Medulla oblongata (tissue), 1 donor: ENCODE data around the gene USH2A.
"Not testable (repeated sequence)": the region's sequence is repeated elsewhere in the genome, so short reads cannot be mapped to it uniquely, and the experiment has no call there.

Source experiments
- DNase-seq: peaks from one replicate; pipeline ENCODE4 v3.0.0-alpha.2; 2015; ENCODE audit errors: extremely low spot score

USH2A gene

DNA sequence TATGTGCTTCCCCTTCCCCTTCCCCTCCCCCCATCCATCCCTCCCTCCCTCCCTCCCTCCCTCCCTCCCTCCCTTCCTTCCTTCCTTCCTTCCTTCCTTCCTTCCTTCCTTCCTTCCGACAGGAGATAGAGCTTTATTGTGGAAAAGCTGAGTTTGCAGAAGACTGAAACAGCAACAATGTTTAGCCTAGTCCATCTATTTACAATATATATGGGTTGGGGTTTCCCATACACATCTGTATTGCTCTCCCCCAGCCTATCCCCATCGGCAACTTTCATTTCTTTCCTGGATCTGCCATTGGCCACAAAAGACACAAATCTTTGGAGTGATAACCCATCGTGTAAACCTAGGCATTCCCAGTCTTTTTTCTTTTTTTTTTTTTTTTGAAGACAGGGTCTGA lies 222.3 kb downstream of the USH2A start:
- no peak for DNase-seq

GRCh38 chr1:216194721-216195120 lies 228.5 kb downstream of the USH2A start:
- DNase-seq = no peak

DNA sequence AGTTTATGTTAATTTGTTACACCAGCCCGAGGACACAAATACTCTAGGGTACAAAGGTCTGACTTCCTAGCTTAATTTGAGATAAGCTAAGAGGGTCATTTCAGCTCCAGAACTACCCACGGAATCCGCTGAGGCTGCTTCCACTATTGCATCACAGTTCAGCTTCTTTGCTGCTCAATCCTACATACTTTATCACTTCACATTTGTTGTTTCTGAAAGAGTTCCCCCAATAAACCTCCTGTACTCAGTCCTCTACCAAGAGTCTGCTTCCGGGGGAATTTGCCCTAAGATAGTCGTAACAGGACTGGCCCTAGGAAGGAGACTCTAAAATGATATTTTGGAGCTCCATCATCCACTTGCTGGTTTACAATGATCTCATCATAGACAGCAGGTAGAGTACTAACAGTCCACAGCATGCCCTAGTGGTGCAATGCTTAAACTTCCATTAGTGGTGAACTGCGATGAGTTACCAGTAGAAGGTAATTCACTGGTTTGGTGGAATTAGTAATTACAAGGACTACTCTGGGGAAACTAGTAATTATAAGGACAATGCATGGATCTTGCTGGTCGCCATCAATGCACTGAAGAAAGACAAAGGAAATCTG lies 229.3 kb downstream of the USH2A start:
- no peak for DNase-seq

GRCh38 chr1:216190438-216190837 lies 232.8 kb downstream of the USH2A start:
- no peak for DNase-seq

DNA sequence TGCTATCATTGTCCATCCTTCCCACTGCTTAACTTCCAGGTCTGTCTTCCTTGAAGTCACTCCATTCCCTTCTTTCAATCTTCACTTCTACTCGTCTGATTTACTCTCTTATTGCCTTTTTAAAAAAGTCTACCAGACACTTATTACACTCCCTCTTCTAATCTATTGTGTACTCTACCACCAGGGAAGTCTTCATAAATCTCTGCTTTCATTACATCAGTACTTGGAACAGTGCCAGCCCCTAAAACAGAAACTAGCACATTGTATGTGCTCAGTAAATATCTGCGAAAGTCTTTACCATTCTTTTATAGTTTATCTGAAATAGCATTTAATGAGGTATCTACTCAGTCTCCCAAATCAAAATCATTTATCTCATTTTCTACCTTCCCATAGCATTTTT lies 236.4 kb downstream of the USH2A start:
- DNase-seq = no peak

DNA sequence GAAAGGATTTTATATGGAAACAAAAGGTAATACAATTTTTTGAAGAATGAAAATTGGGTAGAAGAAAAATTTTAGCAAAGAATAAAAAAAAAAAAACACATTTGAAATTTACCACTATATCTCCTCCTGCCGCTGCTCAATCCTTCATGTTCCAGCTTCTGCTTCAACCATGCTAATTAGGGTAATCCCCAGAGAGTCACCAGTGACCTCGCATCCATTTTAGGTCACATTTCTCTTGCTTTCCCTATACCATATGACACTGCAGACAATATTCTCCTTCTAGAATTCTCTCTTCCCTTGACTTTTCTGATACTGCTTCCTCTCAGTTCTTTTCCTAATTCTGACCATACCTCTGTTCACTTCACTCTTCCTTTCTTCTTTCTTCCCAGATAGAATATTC lies 237.1 kb downstream of the USH2A start:
- no peak for DNase-seq

GRCh38 chr1:216184126-216184680 lies 239.0 kb downstream of the USH2A start:
- DNase-seq = no peak

GRCh38 chr1:216183454-216183853 lies 239.8 kb downstream of the USH2A start:
- DNase-seq = no peak

- no peak for DNase-seq
Measured at GRCh38 chr1:216183007-216183406, 240.2 kb downstream of the USH2A start.

- no peak for DNase-seq
Measured at GRCh38 chr1:216181590-216181989, 241.7 kb downstream of the USH2A start.

DNA sequence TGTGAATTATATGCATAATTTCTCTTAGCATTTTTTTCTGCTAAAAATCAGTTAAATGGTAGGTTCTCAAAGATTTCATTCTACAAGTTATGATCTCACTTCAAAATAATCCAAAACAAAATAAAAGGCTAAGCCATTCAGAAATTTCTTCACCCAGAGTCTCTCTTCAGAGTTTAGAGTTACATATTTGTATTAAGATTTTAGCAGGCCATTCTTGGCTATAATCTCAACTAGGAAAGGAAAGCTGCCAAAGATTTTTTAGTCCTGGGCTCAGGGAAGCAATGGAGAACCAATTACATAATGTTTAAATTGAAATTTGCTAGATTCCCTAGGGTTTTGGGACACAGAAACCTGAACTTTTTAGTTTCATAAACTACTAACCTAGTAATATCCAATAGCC lies 245.0 kb downstream of the USH2A start:
- DNase-seq = no peak

DNA sequence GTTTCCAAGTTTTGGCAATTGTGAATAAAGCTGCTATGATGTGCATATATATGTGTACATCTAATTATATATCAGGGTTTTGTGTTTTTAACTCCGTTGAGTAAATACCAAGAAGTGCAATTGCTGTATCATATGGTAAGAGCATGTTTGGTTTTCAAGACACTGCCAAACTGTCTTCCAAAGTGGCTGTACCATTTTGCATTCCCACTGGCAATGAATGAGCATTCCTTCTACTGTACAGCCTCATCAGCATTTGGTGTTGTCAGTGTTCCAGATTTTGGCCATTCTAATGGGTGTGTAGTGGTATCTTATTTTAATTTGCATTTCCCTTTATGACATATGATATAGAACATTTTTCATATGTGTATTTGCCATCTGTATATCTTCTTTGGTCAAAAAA lies 246.3 kb downstream of the USH2A start:
- DNase-seq = no peak

DNA sequence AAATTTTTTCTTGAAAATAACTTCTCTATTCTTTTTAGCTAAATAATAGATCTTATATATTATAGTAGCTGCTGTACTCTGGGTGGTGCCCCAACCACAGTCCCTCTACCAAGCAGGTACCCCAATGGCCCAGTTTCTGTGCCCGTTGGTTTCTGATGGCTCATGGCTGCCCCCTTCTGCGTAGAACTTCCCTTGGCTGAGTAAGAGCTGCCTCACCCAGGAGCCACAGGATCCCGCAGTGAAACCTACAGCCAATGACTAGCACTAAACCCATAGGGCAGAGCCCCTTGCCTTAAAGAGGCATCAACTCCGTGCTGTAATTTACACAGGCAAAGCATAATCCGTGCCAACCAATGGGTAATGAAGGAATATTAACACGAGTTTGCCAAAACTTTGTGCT lies 247.5 kb downstream of the USH2A start:
- DNase-seq = no peak

DNA sequence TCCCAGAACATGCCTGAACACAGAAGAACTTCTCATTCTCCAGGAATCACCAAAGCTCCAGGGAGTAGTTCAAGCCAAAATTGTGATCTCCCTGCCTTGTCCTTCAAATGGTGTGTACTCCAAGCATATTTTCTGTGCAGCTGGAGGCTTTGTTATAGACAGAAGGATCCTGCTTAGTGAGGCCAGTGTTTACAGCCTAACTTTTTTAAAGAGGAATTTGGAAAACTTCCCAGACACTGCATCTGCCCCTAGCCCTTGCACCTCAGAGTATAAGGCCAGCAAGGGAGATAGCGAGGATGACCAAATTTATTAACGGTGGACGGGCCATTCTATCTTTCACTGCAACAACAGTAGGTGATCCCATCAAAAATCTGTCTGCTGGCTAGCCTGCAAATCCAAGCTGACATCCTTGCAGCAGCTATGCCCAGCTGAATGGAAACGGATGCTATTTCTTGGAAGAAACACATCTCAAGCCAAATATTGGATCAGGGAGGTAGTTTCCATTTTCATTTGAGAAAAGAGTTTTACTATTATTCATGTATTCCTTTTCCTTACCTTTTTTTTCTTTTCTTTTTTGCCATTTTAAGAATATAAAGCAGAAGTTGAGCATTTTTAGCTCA lies 249.8 kb downstream of the USH2A start:
- no peak for DNase-seq

DNA sequence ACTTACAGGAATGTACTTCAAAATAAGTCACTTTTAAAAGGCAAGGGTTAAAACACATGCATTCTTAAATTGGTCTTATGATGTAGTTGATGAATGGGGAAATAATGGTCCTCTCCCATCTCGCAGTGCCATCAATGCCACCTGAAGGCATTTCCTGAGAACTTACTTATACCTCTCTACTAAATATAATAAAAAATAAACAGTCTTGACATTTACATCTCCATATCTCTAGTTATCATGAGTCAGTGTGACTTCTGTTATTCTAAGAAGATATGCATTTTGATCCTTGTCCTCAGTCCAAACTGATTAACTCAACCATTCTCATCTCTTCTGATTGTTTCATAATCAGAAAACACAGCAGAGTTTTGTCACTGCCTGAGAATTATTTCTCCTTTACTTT lies 253.9 kb downstream of the USH2A start:
- DNase-seq = no peak

- DNase-seq = no peak
Measured at GRCh38 chr1:216168546-216168945, 254.7 kb downstream of the USH2A start.

DNA sequence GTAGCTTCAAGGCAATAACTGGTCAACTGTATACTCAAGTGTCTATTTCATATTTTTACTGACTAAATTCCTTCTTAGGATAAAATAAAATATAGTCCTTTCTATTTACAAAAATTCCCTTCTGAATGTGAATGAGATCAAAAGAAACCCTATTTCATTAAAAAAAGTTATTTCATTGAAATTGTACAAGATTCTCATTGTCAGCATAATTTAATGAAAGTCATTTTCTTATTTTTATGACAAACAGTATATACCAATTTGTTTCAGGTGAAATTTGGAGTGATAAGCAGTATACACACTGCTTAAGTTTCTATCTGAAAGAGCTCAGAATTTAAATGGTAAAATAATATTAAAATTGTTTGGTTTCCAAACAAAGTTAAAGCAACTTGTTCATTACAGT lies 269.2 kb downstream of the USH2A start:
- DNase-seq = no peak

GRCh38 chr1:216153130-216153529 lies 270.1 kb downstream of the USH2A start:
- DNase-seq = no peak

DNA sequence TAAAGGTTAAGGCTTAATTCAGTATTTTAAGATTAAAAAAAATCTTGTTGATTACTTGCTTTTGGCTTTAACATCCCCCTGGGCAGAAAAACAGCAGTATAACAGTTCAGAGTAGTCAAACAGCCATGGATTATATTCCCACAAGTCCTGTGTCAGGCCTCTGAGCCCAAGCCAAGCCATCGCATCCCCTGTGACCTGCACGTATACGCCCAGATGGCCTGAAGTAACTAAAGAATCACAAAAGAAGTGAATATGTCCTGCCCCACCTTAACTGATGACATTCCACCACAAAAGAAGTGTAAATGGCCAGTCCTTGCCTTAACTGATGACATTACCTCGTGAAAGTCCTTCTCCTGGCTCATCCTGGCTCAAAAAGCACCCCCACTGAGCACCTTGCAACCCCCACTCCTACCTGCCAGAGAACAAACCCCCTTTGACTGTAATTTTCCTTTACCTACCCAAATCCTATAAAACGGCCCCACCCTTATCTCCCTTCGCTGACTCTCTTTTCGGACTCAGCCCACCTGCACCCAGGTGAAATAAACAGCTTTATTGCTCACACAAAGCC lies 277.7 kb downstream of the USH2A start:
- DNase-seq = not testable (repeated sequence)

DNA sequence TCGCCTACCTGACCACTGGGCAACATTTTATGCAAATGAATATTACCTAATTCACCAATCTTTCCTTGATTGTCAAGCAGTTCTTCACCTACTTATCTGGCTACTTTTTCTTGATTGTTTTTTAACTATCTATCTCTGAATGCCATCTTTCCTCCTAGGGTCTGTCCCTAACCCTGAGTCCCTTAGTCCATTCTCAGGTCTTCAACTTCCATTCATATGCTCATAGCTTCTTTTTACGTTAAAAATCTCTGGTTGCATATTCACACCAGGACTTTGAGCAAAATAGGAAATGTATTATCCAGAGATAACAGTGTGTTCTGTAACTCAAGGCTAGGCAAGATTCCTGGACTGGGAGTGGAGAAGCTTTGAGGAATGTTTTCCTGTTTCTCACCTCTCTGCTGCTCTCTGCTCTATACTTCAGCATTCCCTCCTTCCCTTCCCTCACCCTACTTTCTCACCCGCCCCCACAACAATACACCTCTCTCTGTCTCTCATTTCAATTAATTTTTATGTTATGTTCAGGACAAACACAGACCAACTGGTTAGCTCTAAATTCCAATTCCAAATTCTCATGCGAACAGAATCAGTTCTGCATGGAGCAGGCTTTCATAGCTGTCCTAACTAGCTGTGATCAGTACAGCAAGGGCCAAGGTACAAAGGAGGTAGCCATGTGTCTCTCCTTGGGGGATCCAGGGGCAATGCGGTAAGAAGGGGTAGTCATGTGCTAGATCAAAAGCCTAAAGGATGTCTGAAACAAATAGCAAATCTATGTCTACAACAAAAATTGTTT lies 278.4 kb downstream of the USH2A start:
- DNase-seq = no peak

DNA sequence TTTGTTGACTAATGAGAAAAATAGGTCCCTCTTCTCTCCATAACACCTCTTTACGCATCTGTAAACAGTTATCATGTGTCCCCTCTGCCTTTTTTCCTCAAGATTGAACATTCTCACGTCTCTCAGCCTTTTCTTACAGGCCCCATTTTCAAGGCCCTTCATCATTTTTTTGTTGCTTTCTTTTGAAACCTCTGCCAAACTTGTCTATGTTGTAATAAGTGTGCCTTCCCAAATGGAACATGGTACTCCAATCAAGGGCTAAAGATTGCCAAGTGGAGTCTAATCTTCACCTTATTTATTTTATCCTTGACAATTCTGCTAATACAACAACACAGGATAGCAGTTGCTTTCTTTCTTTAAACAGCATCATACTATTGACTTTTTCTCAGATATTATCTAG lies 280.3 kb downstream of the USH2A start:
- no peak for DNase-seq

DNA sequence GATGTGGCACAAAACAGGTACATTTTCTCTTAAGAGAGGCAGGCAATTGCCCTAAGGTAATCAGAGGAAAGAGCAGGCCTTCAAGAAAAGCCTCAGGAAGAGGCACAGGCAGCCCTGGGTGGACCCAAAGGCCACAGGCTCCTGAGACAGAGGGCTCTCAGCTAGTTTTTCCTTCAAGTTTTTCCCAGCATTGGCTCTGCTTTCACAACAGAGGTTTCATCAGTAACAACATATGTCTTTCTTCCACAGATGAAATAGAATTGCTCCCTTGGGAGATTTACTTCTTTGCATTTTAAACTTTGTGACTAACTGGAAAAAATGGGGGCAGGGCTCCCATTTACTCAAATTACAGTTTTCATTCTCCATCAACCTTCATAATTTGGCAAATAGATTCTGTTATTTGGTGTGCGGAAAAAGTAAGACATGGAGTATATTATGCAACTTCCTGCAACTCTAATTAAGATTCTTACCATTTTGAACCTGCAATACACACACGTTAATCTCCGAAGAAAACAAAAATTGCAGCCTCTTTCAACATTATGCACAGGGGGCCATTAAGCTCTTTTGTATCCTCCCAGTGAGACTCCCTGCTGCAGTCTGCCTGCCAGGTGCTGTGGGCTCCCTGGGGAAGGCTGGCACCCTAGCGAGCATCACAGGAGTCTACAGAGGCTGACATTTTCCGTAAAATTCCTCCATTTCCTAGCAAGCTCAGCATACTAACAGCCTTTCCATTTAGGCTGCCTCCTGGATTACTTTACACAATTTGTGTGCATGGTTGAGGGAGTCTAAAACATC lies 282.3 kb downstream of the USH2A start:
- no peak for DNase-seq
